Glutamatergic neuron (in vitro differentiated cells): ENCODE data around the gene GBX1. TPM values are rescaled to one million over a fixed set of nuclear protein-coding genes. Genes with fewer than 3 reads are reported as not detected.

Source experiments
- DNase-seq: peaks from one replicate; pipeline ENCODE4 v3.0.0; 2022
- H3K27ac Mint-ChIP-seq: one replicate; pipeline ENCODE4 v1.8.0; 2020; ENCODE audit warnings: mild to moderate bottlenecking, mixed read lengths, inconsistent platforms; ENCODE audit not compliant: unreplicated experiment
- H3K27me3 Mint-ChIP-seq: one replicate; pipeline ENCODE4 v1.8.0; 2020; ENCODE audit warnings: mild to moderate bottlenecking, moderate library complexity, mixed read lengths, inconsistent platforms; ENCODE audit not compliant: unreplicated experiment
- H3K36me3 Mint-ChIP-seq: one replicate; pipeline ENCODE4 v1.8.0; 2020; ENCODE audit warnings: mild to moderate bottlenecking, mixed read lengths, inconsistent platforms; ENCODE audit not compliant: unreplicated experiment
- H3K4me1 Mint-ChIP-seq: one replicate; pipeline ENCODE4 v1.8.0; 2020; ENCODE audit warnings: mild to moderate bottlenecking, low read depth, mixed read lengths, inconsistent platforms; ENCODE audit not compliant: unreplicated experiment
- H3K4me3 Mint-ChIP-seq: one replicate; pipeline ENCODE4 v1.8.0; 2020; ENCODE audit warnings: mild to moderate bottlenecking, mixed read lengths, inconsistent platforms; ENCODE audit not compliant: unreplicated experiment
- H3K9me3 Mint-ChIP-seq: one replicate; pipeline ENCODE4 v1.8.0; 2020; ENCODE audit warnings: mild to moderate bottlenecking, moderate library complexity, mixed read lengths, inconsistent platforms; ENCODE audit not compliant: unreplicated experiment
- CTCF ChIP-seq: fragments of 200-600 bp; sonication (generic); IDR thresholded peaks from one replicate; pipeline ENCODE4 v1.5.0; 2021; ENCODE audit not compliant: partially characterized antibody, unreplicated experiment
- total RNA-seq: library from RNA; stranded (reverse); fragmentation: NEBNext Ultra II Directional; extraction: Animal tissue kit (Norgen Biotek cat#: 25700); gene quantifications from one replicate; pipeline ENCODE4 v1.2.1, GENCODE V29; 2021; ENCODE audit not compliant: unreplicated experiment

GBX1 gene
- total RNA-seq, 1 donor from 2014 or later = not detected

- peaks cover 16% of the 10 kb centered on the region for H3K9me3 Mint-ChIP-seq
- H3K27ac Mint-ChIP-seq = peak overlapping the region; percentile 29
- DNase-seq = no peak
- H3K27me3 Mint-ChIP-seq = peaks cover 11% of the 10 kb centered on the region
- peaks cover 8% of the 10 kb centered on the region for H3K4me1 Mint-ChIP-seq
- H3K4me3 Mint-ChIP-seq = peak overlapping the region; percentile 35
- TF ChIP-seq CTCF = no peak
- no peaks in the 10 kb centered on the region for H3K36me3 Mint-ChIP-seq
Observed at GRCh38 chr7:151119055-151119415, 48.5 kb downstream of the GBX1 start.

- peaks cover 21% of the 10 kb centered on the region for H3K9me3 Mint-ChIP-seq
- DNase-seq = no peak
- no peak overlapping the region for H3K27ac Mint-ChIP-seq
- no peak overlapping the region for H3K4me3 Mint-ChIP-seq
- H3K36me3 Mint-ChIP-seq = no peaks in the 10 kb centered on the region
- no peak for TF ChIP-seq CTCF
- H3K4me1 Mint-ChIP-seq = peaks cover 10% of the 10 kb centered on the region
- peaks cover 15% of the 10 kb centered on the region for H3K27me3 Mint-ChIP-seq
Observed at GRCh38 chr7:151118108-151119054, 49.1 kb downstream of the GBX1 start.

- Mint-ChIP-seq H3K36me3 (no peaks in the 10 kb centered on the region), H3K4me3 (no peak overlapping the region), H3K4me1 (peaks cover 15% of the 10 kb centered on the region), H3K9me3 (peaks cover 23% of the 10 kb centered on the region), H3K27ac (no peak overlapping the region), H3K27me3 (peaks cover 16% of the 10 kb centered on the region)
- DNase-seq = no peak
- no peak for TF ChIP-seq CTCF
Observed at GRCh38 chr7:151117565-151117964, 49.9 kb downstream of the GBX1 start.

GRCh38 chr7:151116603-151117440, 50.7 kb downstream of the GBX1 start:
- Mint-ChIP-seq H3K27ac (no peak overlapping the region), H3K27me3 (peaks cover 16% of the 10 kb centered on the region), H3K36me3 (no peaks in the 10 kb centered on the region), H3K4me1 (peaks cover 20% of the 10 kb centered on the region), H3K9me3 (peaks cover 29% of the 10 kb centered on the region), H3K4me3 (no peak overlapping the region)
- TF ChIP-seq CTCF = no peak
- no peak for DNase-seq
